NCI-H187 (cell line): ENCODE results near the gene TRMO.

Source experiments
- DNase-seq, 2 experiments: peaks; one replicate each; lab custom pipeline; 2025; lab: John Stamatoyannopoulos, UW

The TRMO gene

DNA sequence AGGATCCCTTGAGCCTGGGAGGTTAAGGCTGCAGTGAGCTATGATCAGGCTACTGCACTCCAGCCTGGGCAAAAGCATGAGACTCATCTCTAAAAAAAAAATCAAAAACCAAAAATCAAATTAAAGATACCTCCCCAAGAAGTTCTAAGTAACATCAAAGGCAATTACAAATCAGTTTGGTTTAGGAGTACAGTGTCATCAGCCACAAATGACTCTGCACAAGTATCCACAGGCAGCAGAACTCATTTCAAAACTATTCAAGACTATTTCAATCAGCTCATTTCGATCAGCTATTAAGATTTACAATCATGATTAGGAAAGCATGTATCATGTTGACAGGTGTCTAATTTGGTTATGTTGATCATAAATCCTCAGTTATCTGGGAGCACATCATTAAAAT lies 19.1 kb downstream of the TRMO start:
- DNase-seq: no peak

DNA sequence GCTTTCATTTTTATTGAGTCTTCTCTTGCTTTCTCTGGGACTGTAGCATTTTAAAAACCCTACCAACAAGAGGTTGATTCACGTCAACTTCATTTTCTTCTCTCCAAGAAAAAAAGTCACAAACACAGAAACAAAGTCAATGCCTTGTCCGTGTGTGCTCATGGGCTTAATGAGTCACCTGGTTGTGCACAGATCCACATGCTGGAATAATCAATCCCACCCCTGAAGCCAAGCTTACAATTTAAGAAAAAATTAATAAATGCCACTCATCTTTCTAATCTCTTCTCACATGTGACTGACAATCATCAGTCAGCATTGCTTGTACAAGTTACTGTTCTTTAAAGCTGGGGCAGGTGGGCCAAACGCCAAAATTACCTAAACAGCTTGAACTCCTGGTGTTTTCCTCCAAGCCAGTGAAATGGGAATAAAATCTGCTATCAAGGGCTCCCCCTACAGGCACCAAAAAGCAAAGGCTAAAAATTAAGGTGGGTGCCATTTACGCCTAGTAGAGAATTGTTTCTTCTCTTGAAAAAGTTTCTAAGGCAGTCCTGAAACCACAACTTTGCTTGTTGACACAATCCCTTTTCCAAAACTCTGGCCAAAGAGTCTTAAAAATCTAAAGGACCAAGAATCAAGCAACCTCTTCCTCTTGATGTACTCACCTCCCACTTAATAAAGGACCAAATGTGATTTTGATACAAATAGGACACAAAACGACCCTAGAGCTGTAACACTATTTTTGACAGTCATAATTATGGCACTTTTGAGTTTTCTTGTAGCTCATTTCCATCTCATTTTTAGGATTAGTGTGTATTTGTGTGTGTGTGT lies 21.3 kb downstream of the TRMO start:
- DNase-seq: no peak

DNA sequence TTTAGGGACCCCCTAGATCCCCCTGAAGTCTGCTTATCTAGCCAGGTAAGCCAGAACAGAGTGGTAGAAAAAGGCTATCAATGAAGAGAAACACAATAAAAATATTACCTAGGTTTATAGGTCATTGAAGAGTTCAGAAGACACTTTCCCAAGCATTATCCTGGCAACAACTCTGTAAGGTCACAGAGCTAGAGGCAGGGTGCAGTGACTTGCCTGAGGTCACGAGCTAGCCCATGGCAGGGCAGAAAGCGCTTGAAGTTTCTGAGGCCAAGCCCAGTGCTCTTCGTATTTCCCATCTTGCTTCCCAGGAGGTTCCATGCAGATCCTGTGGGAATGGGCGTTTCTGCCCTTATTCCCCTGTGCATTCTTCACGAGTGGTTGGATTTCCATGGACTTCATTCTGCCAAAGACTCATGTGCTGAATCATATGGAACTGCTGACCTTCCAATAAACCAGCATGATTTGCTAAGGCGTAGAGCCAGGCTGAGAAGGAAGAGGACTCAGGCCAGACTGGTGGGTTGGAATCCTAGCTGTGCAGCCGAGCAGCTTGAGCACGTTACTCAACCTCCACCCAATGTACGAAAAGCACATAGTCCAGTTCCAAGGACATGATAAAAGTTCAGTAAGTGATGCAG lies 22.1 kb downstream of the TRMO start:
- DNase-seq: no peak

DNA sequence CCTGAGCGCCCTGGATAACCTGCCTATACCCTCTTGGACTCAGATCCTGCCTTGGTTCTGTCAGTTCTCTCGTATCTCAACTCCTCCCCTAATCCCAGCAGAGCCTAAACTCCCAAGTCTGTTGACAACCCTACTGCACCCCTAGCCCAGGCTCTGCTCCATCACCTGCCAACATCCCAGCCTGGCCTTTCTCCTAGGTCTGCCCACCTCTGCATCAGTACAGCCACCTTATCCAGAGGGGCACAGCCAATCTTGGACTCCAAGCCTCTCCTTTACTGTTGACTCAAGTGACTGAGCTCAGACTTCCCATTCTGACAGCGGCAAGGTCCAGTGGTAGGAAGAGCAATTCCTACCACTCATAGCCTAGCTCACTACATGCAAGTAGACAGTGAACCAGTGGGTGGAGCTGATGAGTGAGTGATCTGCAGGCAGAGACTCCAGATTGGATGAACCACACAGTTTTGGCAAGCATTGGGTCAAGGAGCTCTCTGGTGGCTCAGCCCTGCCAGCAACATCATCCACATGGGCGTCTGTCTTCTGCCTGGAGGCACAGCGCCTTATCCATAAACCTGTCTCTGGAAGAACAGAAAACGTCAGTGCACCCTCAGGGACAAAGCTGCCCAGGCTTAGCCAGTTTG lies 26.5 kb downstream of the TRMO start:
- no peak for DNase-seq

DNA sequence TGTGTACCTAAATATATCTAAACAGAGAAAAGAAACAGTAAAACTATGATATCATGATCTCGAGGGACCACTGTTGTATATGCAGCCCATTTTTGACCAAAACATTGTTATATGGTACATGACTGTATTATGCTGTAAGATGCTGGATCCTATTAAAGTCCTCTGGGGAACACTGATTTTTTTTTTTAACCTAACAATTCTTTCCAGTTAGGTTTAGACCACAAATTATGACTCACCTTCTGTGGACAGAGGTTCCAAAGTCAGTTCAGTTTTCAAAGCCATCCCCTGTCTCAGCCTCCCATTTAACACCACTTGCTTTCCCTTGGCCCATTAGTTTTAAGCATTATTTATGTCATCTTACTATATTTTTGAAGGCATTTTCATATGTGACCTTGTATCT lies 27.1 kb downstream of the TRMO start:
- no peak for DNase-seq

DNA sequence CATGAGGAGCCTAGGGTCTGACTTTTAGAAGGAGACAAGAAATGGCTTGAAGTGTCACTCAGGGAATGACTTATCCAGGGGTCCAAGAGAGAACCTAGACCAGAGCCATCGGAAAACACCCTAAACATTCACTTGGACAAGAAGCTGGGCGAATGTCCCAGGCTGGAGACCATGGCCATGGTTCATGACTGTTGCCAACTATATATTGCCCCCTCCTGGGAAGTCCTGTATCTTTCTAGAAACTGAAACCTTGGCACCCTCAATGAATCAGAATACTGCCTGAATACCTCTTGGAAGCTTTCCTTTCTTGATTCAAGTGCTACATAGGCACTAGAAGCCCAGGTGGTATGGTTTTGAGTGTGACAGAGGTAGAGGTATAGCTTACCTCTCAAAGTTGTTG lies 29.9 kb downstream of the TRMO start:
- DNase-seq: no peak

DNA sequence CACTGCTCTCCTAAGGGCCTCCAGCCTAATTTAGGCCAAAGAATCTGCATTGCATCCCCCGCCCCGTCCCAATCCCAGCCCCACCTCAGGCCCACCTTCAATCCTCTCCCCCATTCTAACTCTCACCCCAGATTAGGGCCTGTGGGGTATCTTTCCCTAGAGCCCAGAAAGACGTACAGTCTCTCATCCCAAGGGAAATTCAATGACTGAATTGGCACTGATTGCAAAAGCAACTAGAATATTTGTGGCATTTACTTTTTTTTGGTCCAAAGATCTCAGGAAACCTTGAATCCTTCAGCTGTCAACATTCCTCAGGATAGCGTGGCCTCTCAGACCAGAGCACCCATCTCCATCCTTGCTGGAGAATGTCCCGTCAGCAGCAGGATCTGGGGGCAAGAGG lies 30.6 kb downstream of the TRMO start:
- no peak for DNase-seq

DNA sequence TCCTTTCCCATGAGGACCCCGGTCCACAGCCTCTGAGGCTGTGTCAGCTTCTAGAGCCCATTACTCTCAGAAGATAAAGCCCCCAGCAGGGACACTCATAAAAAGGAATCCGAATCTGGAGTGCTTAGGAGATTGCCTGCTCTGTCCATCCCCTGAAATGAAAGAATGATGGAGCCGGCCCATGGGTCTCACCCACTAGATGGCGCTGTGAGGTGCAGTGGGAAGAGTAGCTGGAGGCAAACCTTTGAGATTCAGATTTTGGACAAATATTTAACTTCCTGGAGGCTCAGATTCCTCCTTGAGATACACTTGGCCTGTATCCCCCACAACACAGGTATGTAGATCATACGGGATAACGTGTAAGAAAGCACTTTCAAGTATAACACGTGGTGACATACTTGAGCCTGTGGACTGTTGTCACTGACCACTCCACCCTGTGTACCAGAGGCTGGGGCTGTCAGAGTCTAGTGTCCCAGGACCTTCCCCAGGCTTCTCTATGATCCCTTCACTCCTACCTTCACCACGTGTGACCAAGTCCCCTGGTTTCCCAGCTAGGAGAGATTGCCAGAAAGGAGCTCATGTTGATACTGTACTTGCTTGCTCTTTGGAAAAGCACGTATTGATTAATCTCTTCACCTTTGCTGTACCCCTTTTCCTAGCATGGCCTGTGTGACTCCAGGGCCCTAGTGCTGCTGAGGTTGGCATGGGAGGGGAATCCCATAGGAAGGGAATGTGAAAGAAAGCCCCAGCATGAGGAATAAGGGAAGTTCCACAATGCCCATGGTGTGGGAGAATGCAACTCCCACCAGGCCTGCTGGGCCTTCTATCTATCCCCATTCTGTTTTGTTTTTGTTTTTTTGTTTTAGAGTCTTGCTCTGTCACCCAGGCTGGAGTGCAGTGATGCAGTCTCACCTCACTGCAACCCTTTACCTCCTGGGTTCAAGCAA lies 32.1 kb downstream of the TRMO start:
- DNase-seq: no peak

DNA sequence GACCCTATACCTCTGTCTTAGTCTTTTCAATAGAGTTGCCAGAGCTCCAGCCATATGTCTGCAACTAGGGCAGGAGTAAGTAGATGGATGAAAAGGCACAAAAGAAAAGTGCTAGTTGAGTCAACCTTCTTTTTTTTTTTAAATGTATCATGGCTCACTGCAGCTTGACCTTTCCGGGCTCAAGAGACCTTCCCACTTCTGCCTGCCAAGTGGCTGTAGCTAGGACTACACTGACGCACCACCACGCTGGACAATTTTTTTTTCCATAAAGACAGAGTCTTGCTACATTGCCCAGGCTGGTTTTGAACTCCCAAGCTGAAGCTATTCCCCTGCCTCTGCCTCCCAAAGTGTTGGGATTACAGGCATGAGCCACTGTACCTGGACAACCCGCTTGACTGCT lies 42.0 kb downstream of the TRMO start:
- DNase-seq: no peak

DNA sequence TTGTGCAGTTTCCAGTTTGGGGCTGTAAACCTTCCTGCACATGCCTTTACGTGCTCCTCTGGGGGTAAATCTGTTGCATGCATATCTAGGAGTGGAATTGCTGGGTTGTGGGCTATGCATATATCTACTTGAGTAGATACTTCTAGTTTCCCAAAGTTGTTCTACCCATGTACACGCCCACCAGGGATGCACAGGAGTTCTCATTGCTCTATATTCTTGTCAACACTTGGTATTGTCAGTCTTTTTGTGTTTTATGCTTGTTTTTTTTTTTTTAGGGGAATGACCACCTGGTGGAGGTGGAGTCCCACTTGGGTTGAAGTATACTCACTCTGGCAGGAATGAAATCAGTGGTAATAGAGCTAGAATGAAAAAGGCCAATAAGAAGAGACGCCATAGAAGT lies 46.2 kb downstream of the TRMO start:
- no peak for DNase-seq

DNA sequence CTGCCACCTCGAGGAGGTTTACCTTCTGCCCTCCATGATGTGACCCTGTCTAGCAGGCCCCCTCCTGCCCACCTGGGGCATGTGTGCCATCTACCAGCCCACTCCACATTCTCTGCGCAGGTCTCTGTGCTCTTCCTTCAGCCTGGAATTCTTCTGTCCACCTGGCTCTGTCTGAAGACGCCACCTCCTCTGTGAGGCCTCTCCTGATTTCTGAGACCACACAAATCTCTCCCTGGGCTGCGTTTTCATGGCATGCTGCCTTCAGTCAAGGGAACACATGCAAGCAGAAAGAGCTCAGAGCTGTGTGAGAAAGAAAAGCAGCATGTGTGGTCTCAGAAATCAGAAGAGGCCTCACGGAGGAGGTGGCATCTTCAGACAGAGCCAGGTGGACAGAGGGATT lies 47.2 kb downstream of the TRMO start:
- no peak for DNase-seq

DNA sequence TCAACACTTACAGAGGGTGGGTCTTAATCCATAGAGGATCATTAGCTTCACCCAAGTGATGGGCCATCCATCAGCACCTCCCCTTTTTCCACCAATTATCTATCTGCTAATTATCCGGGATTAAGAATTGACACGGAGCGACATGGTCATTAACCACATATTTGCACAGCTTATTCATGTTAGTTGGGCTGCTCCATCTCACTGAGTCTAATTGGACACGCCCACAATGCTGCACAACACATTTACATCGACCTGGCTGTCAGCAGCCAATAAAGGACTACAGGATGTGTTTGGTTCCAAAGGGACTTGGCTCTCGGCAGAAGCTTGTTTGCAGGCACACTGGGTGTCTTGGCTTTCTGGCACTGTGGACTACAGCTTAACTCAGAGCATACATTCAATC lies 47.7 kb downstream of the TRMO start:
- DNase-seq: no peak

DNA sequence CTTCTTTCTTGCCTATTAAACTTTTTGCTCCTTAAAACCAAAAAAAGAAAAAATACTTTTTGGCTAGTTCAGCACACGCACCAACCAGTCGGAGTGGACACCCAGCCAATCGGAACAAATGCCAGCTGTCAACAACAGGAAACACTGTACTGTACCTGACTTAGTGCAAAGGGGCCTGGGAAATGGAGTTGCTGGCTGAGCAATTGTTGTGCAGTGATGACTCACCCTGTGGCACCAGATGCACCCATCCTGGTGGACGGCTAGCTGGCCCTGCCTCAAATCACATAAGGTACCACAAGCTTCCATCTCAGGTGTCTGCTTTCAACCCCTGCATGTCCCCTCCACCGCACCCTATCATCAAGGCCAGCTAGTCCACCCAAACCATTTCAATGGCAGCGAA lies 48.4 kb downstream of the TRMO start:
- no peak for DNase-seq

DNA sequence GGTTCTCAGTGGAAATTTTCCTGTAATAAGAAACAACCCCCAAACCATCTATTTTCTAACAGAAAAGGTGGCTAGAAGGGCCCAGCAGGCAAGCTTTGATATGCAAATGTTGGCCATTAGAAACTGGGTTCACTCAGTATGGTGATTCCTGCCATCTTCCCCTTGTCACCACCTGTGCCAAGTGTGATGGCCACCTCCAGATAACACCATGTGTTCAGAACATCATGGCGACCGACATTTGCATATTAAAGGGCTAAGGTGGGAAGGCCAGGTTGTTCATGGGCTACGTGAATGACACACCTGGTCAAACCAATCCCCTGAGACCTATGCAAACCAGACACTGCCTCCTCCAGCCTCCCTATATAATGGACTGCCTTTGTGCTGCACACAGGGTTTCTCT lies 48.9 kb downstream of the TRMO start:
- no peak for DNase-seq

DNA sequence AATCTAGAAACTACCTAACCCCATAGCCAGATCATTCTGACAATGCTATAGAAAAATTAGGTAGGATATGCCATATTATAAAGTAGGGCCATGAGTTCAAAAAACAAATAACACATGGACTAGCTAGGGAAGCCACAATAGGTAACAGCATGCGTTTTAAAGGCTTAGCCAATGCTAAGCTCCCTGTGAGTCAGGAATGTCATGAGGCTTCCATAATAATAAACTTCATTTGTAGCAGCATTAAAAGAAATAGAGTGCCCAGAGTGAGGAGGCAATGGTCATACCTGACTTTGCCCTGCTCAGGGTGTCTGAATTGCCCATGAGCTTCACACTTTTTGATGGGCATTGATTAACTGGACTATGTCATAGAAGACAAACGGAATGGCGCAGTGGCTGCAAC lies 53.4 kb downstream of the TRMO start:
- DNase-seq: no peak

DNA sequence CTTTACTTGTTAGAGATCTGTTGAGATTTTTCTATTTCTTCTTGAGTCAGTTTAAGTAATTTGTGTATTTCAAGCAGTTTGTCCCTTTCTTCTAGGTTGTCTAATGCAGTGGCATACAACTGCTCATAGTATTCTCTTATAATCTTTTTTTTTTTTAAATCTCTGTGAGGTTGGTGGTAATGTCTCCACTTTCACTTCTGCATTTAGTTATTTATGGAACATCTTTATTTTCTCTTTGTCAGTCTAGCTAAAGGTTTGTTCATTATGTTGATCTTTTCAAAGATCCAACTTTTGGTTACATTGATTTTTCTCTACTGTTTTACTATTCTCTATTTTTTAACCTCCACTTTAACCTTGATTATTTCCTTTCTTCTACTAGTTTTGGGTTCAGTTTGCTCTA lies 55.5 kb downstream of the TRMO start:
- DNase-seq: no peak

DNA sequence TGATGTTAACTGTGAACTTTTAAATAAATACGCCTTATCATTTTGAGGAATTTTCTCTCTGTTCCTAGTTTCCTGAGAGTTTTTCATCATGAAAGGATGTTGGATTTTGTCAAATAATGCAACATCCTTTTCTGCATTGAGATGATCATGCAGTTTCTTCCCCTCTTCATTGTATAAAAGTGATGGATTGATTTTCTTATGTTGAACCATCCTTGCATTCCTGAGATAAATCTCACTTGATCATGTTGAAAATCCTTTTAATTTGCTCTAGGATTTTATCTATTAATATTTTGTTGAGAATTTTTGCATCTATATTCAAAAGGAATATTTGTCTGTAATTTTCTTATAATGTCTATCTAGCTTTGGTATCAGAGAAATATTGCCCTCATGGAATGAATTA lies 56.0 kb downstream of the TRMO start:
- no peak for DNase-seq

DNA sequence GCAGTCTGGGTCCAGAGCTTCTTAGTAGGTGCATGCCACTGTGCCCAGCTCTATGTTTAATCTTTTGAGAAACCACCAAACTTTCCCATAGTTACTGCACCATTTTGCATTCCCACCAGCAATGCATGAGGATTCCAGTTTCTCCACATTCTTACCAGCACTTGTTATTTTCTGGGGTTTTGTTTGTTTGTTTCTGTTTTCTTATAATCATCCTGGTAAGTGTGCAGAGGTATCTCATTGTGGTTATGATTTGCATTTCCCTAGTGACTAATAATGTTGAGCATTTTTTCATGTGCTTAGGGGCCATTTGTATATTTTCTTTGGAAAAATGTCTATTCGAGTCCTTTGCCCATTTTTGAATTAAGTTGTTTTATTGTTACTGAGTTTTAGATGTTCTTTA lies 57.9 kb downstream of the TRMO start:
- DNase-seq: no peak

DNA sequence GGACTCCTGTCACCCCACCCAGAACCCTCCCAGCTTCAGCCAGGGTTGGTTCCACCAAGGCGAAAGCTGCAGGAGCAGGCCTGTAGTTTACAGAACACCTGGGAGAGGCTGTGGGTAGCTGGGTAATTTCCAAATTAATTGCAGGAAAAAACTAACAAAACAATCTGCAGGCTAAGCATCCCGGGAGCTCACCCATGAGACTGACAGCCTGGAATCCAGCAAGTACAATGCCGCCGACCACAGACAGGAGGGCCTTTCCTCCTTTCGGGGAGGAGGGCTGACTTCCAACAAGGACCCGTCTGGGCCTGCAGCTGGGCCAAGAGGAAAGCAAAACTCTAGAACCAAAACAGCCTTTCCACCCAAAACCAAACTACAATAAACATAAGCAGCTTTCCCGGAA lies 59.0 kb downstream of the TRMO start:
- DNase-seq: no peak

DNA sequence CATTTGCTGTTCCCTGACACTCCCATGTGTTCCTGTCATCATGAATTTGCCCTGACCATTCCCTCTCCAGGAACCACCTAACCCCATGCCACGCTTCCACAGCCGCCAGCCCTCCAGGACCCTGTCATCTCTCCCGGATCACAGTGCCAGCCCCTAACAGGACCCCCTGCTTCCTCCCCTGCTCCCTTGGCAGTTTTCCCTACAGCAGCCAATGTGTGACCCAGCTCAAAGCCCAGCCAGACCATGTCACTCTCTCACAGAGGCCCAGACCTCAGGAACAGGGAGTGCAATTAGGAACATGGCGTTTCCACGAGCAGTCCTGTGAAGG lies 61.2 kb downstream of the TRMO start:
- DNase-seq: no peak

DNA sequence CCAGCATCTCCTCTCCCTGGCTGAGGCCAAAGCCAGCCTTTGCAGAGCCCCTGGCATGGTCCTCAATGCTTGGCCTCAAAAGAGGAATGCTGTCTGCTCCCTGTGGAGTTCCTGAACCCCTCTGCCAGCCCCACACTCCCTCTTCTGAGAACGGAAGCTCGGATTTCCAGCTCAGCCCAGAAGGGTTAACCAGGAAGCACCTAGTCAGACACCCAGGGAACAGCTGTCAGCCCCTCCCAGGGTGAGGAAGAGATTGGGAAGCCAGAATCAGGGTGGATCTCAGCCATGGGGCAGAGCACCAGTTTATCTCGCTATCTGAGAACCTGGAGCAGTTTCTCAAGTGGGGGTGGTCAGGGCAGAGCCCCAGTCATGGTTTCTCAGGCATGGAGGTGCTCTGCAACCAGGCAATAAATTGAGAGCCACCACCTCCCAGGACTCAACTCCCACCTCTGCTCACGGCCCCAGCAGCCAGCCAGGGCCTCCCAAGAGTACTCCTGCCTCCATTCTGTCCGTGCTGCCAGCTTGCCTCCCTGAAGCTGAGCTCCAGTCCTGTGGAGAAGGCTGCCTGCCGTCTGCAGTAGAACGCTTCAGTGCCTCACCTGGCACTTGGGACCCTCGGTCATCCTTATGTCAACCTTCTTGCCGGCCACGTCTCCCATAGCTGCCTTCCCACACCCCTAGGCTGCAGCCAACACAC lies 61.7 kb downstream of the TRMO start:
- no peak for DNase-seq

DNA sequence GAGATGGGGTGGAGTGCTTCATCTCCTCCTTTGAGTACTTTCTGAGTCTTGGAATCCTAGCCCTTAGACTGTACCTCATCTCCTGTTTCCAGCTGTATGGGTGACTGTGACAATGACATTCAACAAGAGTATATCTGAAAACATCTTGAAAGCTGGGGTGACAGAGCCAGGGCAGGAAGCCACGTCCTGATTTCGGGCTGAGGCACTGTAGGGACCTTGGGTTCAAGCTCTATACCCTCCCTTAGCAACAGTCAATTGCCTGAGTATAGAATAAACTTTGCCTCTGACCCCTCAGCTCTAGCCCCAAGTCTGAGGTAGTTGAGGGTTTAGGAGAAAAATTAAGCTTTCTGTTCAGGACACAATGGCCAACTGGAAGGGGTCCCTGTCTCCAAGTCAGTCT lies 63.0 kb downstream of the TRMO start:
- no peak for DNase-seq
